HuH-7.5 (cell line): ENCODE data around the gene ANKUB1.

Experiments used
- DNase-seq: peaks from one replicate; pipeline ENCODE4 v3.0.0; 2011; ENCODE audit warnings: low spot score

ANKUB1 gene

DNA sequence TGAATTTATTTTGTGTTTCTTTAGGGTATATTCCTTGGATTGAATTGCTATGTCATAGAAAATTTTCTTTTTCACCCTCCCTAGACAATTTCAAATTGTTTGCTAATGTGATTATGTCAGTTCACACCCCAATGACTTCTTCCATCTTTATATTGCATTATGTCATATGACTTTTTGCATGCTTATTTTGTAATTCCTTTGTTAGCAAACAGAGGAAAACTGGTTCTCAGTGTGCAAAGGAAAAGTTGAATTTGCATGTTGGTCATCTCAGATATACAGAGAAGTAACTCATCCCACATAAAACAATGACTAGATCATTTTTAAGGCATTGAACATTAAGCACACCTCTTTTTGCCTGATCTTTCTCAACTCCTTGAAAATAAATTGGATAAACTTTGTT, 17.3 kb upstream of the ANKUB1 start:
- DNase-seq = no peak

DNA sequence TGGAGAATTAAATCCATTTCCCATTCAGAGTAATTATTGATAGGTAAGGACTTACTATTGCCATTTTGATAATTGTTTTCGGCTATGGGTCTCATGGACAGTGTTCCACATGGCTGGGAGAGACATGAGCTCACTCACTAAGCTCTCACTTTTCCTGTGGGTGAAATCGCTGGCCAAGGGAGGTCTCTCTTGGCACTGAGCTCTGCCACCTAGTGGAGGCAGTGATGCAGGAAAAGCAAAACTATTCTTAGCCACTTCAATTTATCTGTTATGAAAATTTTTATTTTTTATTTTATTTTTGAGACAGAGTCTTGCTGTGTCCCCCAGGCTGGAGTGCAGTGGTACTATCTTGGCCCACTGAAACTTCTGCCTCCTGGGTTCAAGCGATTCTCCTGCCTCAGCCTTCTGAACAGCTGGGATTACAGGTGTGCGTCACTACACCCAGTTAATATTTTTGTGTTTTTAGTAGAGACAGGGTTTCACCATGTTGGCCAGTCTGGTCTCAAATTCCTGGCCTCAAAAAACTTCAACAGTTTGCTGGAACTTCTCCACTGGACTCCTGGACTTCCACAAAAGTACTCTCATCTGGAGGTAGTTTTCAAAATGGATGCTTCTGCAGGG, 16.0 kb upstream of the ANKUB1 start:
- peak; percentile 31 for DNase-seq

DNA sequence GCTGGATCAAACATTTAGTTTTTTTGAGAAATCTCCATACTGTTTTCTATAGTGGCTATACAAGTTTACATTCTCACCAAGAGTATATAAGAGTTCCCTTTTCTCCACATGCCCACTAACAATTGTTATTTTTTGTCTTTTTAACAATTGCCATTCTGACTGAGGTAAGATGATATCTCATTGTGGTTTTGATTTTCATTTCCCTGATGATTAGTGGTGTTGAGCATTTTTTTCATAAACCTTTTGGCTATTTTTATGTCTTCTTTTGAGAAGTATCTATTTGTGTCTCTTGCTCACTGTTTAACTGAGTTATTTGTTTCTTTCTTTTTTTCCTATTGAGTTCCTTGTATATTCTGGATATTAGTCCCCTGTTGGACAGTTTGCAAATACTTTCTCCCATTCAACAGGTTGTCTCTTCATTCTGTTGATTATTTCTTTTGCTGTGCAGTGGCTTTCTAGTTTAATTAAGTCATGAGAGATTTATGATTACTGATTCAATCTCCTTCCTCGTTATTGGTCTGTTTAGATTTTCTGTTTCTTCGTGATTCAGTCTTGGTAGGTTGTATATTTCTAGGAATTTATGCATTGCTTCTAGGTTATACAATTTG, 13.9 kb upstream of the ANKUB1 start:
- DNase-seq = no peak

DNA sequence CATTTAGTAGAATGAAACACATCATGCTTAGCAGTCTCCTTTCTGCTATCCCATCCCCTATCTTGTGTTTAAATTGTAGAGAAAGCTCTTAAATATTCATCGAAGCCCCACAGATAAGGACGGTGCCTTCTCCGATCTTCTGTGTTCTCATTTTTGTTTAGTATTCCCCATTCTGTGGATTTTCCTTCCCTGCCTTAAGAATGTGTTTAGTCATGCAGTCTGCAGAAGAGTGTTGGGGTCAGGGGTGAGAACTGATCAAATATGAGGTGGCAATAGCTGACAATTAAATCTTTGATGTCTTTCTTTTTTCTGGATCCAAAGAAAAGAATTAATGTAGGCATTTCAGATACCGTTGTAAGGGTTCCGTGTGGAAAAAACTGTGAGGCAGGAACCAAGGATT, 9.3 kb upstream of the ANKUB1 start:
- DNase-seq = no peak

DNA sequence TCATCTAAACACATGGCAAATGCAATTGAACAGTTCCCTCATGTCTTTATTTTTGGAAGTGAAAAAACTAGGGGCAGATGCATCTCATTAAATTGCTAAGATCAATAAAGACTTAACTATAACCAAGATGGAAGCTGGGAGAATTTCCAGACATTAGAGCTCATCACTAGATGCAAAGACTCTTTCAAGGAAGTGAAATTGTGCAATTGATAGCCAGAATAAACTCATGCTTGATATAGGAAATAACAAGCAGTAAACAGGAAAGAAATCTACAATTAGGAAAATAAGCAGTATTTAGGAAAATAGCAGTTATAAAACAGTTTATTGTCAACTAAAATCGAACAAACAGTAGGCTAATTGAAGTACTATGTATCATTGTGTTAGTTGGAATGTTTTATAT, 8.8 kb upstream of the ANKUB1 start:
- DNase-seq = no peak

DNA sequence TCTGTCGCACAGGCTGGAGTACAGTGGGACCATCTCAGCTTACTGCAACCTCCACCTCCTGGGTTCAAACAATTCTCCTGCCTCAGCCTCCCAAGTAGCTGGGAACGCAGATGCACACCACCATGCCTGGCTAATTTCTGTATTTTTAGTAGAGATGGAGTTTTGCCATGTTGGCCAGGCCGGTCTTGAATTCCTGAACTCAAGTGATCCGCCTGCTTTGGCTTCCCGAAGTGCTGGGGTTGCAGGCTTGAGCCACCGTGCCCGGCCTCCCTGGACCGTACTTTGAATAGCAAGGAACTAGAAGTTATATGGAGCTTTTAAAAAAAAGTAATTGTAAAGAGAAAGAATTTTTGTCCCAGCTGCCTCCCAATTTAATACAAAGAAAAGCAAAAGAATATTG, 8.3 kb upstream of the ANKUB1 start:
- DNase-seq = no peak

DNA sequence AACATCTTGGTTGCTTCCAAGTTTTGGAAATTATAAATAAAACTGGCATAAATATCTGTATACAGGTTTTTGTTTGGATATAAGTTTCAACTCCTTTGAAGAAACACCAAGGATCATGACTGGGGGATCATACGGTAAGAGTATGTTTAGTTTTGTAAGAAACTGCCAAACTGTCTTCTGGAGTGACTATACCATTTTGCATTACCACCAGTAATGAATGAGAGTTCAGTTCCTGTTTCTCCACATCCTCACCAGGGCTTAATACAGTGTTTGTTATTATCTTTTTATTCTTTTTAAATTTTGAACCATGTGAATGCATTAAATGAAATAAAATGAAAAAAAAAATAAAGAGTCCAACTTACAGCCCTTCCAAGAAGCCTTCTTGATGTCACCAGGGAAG, 3.7 kb upstream of the ANKUB1 start:
- DNase-seq = no peak

DNA sequence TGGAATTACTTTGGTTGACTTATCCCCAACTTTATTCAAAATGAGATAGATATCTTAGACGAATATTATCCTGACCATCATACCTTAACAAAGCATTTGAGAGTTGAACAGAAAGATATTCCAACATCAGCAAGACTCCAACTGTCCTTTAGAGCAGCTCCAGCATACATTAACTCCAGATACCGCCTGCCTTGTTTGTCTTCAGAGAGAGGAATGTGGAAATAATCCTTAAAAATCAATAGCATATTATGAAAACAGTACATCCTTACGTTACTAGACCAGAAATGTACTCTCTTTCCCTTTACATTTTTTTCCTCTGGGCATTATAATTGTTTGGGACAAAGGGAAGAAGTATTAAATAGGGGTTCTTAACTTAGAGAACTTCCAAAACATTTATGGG, 1.7 kb downstream of the ANKUB1 start:
- DNase-seq = no peak

DNA sequence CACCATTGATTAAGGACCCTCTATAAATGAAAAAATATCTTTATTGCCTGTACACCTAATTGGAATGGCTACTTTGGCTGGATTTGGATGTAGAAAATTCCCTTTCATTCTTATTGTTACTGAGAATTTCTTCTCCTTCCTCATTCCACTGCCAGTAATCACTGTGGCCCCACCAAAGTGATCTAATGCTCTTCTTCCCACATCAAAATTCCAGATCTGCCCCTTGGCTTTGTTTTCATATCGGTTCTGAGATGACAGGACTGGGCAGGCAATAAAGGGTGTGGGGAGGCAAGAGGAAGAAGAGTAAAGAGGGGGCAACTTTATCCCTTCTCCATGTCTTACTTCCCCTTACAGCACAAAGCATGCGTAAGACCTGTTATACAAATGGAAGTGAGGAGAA, 2.1 kb downstream of the ANKUB1 start:
- DNase-seq = no peak

DNA sequence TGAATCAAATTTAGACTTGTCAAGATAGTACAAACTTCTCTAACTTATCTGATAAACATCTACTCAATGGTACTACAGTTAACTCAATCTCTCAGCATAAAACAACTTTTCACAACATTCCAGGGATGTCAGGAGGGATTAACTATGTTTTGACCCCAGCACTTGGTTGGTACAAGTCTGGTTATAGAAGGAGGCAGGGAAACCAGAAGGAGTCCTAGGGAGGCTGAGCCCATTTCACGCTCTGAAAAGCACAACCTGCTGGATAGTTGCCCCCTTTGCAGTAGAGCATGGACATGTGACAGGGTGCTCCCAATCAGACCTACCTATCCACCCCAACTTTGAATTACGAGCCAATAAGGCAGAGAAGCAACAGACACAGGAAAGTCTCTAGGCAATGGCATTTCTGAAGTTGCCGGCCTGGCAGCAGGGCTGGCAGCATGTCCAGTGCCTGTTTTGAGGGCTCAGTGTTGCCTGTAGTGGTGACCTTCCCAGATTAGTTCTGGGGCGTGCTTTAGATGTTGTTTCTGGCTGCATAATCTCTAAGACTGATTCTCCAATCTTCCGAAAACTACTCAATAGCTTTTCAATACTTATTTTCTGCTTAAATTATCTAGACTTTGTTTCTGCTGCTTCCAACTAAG, 8.2 kb downstream of the ANKUB1 start:
- no peak for DNase-seq

DNA sequence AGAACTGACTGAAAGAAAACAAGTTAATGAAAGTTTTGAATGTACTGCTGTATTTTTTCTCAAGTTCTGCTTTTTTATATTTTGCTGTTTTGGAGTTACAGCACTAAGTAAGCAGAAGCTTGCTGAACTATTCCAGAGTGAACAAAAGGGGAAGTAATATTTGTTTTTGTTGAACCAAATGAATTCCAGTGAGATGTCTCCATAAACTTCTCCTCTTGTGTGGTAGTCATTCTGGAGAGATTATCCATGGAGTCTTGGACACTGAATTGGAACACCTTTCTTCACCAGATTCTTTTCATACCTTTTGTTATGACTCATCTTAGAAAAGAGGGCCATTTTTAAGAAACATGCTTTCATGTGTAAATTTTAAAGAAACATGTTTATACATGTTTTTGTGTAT, 8.8 kb downstream of the ANKUB1 start:
- DNase-seq = no peak

DNA sequence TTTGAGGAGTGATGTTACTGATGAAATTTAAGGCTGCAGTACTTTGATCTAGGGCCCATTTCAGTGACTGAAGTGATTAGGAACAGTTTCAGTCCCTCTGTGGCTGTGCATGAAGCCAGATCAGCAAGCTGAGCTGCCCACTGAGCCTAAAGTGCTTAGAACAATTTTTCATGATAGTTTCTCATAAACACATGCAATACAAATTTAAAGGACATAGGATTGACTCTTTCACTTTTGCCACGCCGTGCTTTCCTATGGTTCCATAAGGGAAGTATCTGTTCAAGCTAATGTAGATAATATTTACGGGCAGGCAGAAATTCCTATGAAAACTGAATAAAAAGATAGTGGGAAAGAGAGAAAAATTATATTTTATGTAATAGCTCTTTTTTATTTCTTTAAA, 10.6 kb downstream of the ANKUB1 start:
- no peak for DNase-seq

DNA sequence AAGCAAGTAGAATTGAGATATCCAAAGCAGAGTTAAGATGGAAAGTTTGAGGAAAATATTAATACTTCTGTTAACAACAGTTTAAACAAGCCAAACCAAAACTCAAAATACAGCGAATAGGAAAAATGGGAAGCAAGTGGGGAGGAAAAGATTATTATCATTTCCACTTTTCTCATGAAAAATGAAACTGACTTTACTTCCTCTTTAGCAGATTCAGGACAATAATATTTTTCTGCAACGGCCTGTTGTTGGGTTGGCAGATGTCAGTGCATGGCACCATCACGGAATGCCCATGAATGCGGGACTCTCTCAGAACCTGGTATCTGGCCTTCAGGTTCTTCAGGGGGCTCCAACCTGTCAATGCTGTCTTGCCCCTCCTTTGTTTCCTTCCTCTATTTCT, 11.1 kb downstream of the ANKUB1 start:
- DNase-seq = no peak

DNA sequence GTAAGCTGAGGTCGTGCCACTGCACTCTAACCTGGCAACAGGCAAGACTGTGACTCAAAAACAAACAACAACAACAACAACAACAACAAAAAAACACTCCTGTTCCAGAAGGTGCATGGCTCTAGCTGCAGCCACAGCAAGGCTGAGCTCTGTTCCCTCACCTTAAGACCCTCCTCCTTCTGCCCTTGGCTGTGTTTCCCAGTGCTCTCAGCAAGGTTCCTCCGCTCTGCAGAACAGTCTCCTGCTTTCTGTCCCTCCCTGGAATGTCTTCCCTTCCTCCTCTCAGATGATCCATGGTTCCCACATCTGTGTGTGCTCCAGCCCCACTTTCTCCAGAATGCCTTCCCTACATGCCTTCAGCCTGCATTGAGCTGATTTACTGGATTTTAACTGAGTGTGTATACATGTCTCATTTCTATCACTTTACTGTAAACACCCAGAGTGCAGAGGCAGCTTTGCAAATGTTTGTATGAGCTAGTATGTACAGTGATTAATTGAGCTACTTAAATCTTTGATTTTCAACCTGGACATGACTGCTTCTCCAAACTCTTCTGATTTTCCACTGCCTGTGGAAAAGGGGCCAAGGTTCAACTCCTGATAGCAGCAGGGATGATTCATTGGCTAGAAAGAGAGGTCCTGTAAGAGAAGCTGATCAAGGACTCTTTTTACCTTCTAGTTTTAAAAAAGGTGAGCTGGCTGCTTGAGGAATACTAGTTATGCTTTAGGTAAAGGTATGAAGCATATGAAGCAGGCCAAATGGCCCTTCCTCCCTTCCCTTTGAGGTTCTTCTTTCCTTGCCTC, 14.7 kb downstream of the ANKUB1 start:
- DNase-seq = no peak

DNA sequence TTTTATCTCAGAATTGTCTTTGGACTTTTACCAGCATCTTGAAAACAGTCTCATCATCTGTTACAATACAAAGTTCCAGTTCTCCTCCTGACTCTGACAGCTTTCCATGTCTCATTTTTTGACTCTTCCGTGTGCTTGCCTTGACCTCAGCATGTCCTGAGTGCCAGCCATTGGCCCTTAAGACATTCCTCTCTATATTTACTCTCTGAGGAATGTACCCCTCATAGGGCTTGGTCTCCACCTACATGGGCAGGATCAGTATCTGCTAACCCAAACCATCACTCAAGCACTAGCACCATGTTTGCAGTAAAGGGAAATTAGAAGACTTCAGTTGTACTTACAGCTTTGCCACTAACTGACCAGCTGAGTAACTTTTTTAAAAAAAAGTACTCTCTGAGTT, 16.2 kb downstream of the ANKUB1 start:
- DNase-seq = no peak

DNA sequence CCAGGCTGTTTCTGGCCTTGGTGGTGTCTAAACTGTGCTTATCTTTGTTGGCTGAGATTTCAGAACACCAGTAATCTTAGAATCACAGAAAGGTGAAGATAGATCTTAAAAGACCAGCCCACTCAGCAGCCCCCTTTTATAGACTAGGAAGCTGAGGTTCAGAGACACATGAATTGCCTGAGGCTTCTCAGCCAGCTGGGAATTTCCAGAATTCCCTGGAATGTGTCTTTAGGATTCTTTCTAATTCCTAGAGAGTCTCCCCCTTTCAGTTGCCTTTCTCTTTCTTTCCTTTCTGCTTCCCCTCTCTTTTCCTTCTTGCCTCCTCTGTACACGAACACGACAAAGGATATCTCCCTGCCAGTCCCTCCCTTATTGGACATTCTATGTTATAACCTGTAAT, 19.5 kb downstream of the ANKUB1 start:
- no peak for DNase-seq

DNA sequence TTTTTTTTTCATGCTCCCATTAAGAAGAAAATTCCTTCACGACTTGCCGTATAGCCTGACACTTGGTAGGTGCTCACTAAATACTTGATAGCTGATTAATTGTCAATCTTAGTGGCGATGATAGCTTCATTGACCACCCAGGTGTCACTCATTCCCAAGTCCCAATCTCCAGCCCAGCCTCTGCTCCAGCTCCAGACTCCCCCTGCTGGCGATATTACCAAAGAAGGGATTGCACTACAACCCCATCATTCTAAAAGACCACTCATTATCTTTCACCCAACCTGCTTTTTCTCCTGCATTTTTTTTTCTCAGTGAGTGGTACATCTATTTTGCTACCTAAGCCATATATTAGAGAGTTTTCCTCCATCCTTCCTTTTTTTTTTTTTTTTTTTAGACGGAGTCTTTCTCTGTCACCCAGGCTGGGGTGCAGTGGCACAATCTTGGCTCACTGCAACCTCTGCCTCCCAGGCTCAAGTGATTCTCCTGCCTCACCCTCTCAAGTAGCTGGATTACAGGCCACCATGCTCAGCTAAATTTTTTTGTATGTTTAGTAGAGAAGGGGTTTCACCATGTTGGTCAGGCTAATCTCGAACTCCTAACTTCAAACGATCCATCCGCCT, 20.6 kb downstream of the ANKUB1 start:
- DNase-seq = peak; percentile 22

DNA sequence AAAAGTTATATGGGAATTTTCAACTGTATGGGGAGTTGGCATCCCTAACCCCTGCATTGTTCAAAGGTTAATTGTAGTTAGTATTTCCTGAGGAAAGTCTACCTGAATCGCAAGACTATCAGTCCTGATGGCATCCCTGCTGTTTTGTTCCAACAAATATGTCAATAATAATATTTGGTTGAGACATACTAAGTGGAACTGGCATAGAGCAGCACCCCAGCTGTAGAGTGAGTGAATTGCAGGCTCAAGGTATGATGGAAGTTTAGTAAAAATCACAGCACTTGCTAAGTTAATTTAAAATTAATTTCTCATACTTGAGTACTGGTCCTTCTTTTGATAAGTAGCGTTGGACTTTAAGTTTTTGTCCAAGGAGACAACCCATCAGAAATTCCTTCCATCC, 22.1 kb downstream of the ANKUB1 start:
- no peak for DNase-seq

DNA sequence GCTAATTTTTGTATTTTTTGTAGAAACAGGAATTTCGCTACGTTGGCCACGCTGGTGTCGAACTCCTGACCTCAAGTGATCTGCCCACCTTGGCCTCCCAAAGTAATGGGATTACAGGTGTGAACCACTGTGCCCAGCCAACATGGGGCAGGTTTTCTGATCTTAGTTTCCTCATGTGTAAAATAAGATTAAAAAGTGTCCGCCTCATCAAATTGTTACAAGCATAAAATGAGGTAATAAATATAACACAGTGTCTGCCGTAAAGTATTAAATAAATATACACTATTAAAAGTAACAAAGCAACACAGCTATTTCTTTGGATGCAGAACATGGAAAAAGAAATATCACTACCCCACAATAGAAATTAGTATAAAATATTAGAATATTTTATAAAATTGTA, 23.6 kb downstream of the ANKUB1 start:
- DNase-seq = no peak

DNA sequence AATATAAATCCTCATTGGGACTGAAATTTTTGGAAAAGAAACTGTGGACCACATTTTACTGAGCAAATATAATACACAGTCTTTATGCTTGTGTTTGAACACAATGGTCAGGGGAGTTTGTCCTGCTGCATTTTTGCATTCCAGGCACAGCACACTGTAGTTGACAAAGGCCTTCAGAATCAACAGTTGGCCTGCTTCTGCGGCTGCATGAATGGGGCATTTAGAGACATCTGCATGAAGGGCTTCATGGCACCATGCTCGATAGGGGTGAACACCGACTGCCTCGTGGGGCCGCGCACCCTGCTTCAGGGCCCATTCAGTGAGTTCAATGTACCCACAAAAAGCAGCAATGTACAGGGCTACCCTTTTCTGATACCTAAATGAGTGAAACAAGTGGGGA, 24.6 kb downstream of the ANKUB1 start:
- DNase-seq = no peak

DNA sequence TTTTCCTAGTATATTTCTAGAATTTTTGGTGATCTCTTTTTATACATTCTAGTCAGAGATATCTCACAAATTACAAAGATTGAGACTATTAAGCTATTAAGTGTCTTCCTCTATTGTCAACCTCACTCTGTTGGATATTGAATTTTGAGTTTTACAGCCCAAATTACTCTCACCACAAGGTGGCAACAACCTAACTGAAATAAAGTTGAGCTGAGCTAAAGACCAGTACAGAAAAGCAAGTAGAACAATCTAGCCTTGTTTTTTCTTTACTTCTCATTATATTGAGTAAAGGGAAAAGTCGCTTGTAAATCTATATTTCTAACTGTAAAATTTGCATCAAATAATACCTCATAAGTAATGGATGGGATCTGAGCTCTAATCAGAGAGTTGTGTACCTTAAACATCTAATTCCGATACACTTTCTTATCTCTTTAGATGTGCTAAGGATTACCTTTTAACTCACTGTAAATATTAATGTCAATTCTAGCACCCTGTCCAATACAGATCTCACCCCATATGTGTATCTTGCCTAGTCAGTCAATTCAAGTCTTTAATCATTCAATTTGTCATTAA, 26.5 kb downstream of the ANKUB1 start:
- DNase-seq = no peak

DNA sequence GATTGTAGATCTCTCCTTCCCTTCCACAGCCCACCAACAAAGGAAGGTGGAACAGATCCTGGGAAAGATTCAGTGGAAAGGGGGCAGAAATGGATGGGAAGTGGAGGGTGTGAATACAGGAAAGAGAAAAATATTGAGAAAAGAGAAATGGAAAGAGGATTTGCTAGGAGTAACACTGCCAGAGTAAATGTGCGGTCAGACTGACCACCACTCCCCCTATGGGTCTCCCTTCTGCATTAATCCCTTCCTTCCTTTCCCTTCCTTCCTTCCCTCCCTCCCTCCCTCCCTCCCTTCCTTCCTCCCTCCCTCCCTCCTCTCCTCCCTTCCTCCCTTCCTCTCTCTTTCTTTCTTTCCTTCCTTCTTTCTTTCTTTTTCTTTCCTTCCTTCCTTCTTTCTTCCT, 28.1 kb downstream of the ANKUB1 start:
- DNase-seq = no peak
